Mucosa of rectum (tissue), 2 donors: ENCODE data around the gene NPBWR2.
"Not testable (repeated sequence)": the region's sequence is repeated elsewhere in the genome, so short reads cannot be mapped to it uniquely, and the experiment has no call there.

Experiments
- H3K27ac ChIP-seq, 2 donors: one replicate each; pipeline ENCODE4 v1.7.0; 2013; ENCODE audit warnings: inconsistent platforms in 2 of 2, low read depth in 2 of 2, low read length in 2 of 2
- H3K27me3 ChIP-seq, 2 donors: one replicate each; pipeline ENCODE4 v1.7.0; 2013; ENCODE audit warnings: low read length in 2 of 2; ENCODE audit not compliant: control insufficient read depth in 2 of 2, insufficient read depth in 2 of 2
- H3K36me3 ChIP-seq, 2 donors: one replicate each; pipeline ENCODE4 v1.7.0; 2013; ENCODE audit warnings: low read length in 2 of 2; ENCODE audit not compliant: control insufficient read depth in 2 of 2, insufficient read depth in 2 of 2
- H3K4me1 ChIP-seq, 2 donors: one replicate each; pipeline ENCODE4 v1.7.0; 2013; ENCODE audit warnings: low read length in 2 of 2, mild to moderate bottlenecking in 1 of 2; ENCODE audit not compliant: control insufficient read depth in 2 of 2, insufficient read depth in 2 of 2
- H3K4me3 ChIP-seq, 2 donors: one replicate each; pipeline ENCODE4 v1.7.0; 2013; ENCODE audit warnings: low read length in 2 of 2
- H3K9ac ChIP-seq, 2 donors: one replicate each; pipeline ENCODE4 v1.7.0; 2013; ENCODE audit warnings: low read length in 2 of 2, low read depth in 1 of 2, mild to moderate bottlenecking in 1 of 2
- H3K9me3 ChIP-seq, 2 donors: one replicate each; pipeline ENCODE4 v1.7.0; 2013; ENCODE audit warnings: low read length in 2 of 2; ENCODE audit not compliant: control insufficient read depth in 2 of 2
- donor health status: healthy.
- donor health status: Normal muscosa, but diverticular disease.

Gene NPBWR2

GRCh38 chr20:64095455-64095854 lies 11.9 kb downstream of the NPBWR2 start:
- no peak overlapping the region for H3K27ac ChIP-seq
- no peak overlapping the region for H3K4me3 ChIP-seq
- H3K27me3 ChIP-seq = peaks cover 8 to 10% of the 10 kb centered on the region in 2 donors
- no peaks in the 10 kb centered on the region for H3K9me3 ChIP-seq
- peaks cover 0 to 2% of the 10 kb centered on the region in 2 donors for H3K36me3 ChIP-seq
- H3K9ac ChIP-seq = no peak overlapping the region
- no peaks in the 10 kb centered on the region for H3K4me1 ChIP-seq

- H3K4me3 ChIP-seq = no peak overlapping the region
Measured at GRCh38 chr20:64093013-64093503, 14.3 kb downstream of the NPBWR2 start.

GRCh38 chr20:64092258-64093012 lies 14.9 kb downstream of the NPBWR2 start:
- Histone ChIP-seq H3K27me3 (peaks cover 11 to 17% of the 10 kb centered on the region in 2 donors), H3K27ac (no peak overlapping the region), H3K9ac (no peak overlapping the region), H3K4me1 (no peaks in the 10 kb centered on the region), H3K9me3 (no peaks in the 10 kb centered on the region), H3K4me3 (no peak overlapping the region), H3K36me3 (no peaks in the 10 kb centered on the region)

More at GRCh38 chr20:64093013-64093503, 14.3 kb downstream of the NPBWR2 start:
- Histone ChIP-seq H3K4me1 (no peaks in the 10 kb centered on the region), H3K9me3 (no peaks in the 10 kb centered on the region), H3K27ac (no peak overlapping the region), H3K9ac (no peak overlapping the region), H3K36me3 (peaks cover 0 to 2% of the 10 kb centered on the region in 2 donors), H3K27me3 (peaks cover 11 to 17% of the 10 kb centered on the region in 2 donors)

- Histone ChIP-seq H3K27me3 (peaks cover 11 to 17% of the 10 kb centered on the region in 2 donors), H3K9ac (no peak overlapping the region), H3K4me1 (no peaks in the 10 kb centered on the region), H3K27ac (no peak overlapping the region), H3K36me3 (no peaks in the 10 kb centered on the region), H3K9me3 (no peaks in the 10 kb centered on the region), H3K4me3 (no peak overlapping the region)
Measured at GRCh38 chr20:64091770-64092169, 15.6 kb downstream of the NPBWR2 start.

GRCh38 chr20:64091340-64091739 lies 16.0 kb downstream of the NPBWR2 start:
- no peaks in the 10 kb centered on the region for H3K9me3 ChIP-seq

GRCh38 chr20:64090165-64090564 lies 17.2 kb downstream of the NPBWR2 start:
- Histone ChIP-seq H3K27me3 (peaks cover 10 to 25% of the 10 kb centered on the region in 2 donors), H3K36me3 (no peaks in the 10 kb centered on the region), H3K4me3 (no peak overlapping the region), H3K9me3 (no peaks in the 10 kb centered on the region), H3K27ac (no peak overlapping the region), H3K9ac (no peak overlapping the region), H3K4me1 (no peaks in the 10 kb centered on the region)

More at GRCh38 chr20:64091340-64091739, 16.0 kb downstream of the NPBWR2 start:
- Histone ChIP-seq H3K27ac (no peak overlapping the region), H3K36me3 (no peaks in the 10 kb centered on the region), H3K4me1 (no peaks in the 10 kb centered on the region), H3K4me3 (no peak overlapping the region), H3K9ac (no peak overlapping the region), H3K27me3 (peaks cover 13 to 17% of the 10 kb centered on the region in 2 donors)

GRCh38 chr20:64088586-64088985 lies 18.8 kb downstream of the NPBWR2 start:
- H3K4me3 ChIP-seq, H3K27ac ChIP-seq, H3K9me3 ChIP-seq, H3K9ac ChIP-seq, H3K4me1 ChIP-seq, H3K36me3 ChIP-seq: not testable (repeated sequence)
- H3K27me3 ChIP-seq = peaks cover 17 to 35% of the 10 kb centered on the region in 2 donors

- H3K27me3 ChIP-seq = peaks cover 20 to 38% of the 10 kb centered on the region in 2 donors
- H3K4me1 ChIP-seq, H3K27ac ChIP-seq: not testable (repeated sequence)
Measured at GRCh38 chr20:64087226-64087825, 20.0 kb downstream of the NPBWR2 start.

GRCh38 chr20:64086801-64087200 lies 20.6 kb downstream of the NPBWR2 start:
- Histone ChIP-seq H3K27me3 (peaks cover 22 to 40% of the 10 kb centered on the region in 2 donors), H3K4me1 (peaks cover 5 to 7% of the 10 kb centered on the region in 2 donors), H3K9me3 (no peaks in the 10 kb centered on the region)

More at GRCh38 chr20:64087226-64087825, 20.0 kb downstream of the NPBWR2 start:
- not testable (repeated sequence) for H3K36me3 ChIP-seq, H3K9me3 ChIP-seq, H3K9ac ChIP-seq, H3K4me3 ChIP-seq

GRCh38 chr20:64084685-64085152 lies 22.6 kb downstream of the NPBWR2 start:
- H3K9me3 ChIP-seq = no peaks in the 10 kb centered on the region
- H3K4me1 ChIP-seq = peaks cover 5 to 7% of the 10 kb centered on the region in 2 donors
- no peak overlapping the region for H3K9ac ChIP-seq
- H3K27me3 ChIP-seq = peaks cover 22 to 36% of the 10 kb centered on the region in 2 donors
- no peak overlapping the region for H3K4me3 ChIP-seq
- no peak overlapping the region for H3K27ac ChIP-seq
- H3K36me3 ChIP-seq = no peaks in the 10 kb centered on the region

More at GRCh38 chr20:64086801-64087200, 20.6 kb downstream of the NPBWR2 start:
- Histone ChIP-seq H3K4me3 (no peak overlapping the region), H3K36me3 (no peaks in the 10 kb centered on the region), H3K9ac (no peak overlapping the region), H3K27ac (no peak overlapping the region)
